ENCODE data around the gene PLCZ1. TPM values are rescaled to one million over a fixed set of nuclear protein-coding genes. Genes with fewer than 3 reads are reported as not detected.
"Not testable (repeated sequence)": the region's sequence is repeated elsewhere in the genome, so short reads cannot be mapped to it uniquely, and the experiment has no call there.

The PLCZ1 gene, protein sequence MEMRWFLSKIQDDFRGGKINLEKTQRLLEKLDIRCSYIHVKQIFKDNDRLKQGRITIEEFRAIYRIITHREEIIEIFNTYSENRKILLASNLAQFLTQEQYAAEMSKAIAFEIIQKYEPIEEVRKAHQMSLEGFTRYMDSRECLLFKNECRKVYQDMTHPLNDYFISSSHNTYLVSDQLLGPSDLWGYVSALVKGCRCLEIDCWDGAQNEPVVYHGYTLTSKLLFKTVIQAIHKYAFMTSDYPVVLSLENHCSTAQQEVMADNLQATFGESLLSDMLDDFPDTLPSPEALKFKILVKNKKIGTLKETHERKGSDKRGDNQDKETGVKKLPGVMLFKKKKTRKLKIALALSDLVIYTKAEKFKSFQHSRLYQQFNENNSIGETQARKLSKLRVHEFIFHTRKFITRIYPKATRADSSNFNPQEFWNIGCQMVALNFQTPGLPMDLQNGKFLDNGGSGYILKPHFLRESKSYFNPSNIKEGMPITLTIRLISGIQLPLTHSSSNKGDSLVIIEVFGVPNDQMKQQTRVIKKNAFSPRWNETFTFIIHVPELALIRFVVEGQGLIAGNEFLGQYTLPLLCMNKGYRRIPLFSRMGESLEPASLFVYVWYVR
- total RNA-seq (not detected in 2 replicates), polyA plus RNA-seq (not detected in 2 replicates)

GRCh38 chr12:18737819-18738218 lies at the start of gene PLCZ1, which contains the start of gene CAPZA3:
Gene PLCZ1 (minus strand): TSS chr12:18738012. CDS start chr12:18737371, 641 bp downstream.
Gene CAPZA3 (plus strand): TSS chr12:18738119. CDS start chr12:18738269, 150 bp downstream.
- Histone ChIP-seq H3K27me3 (no peaks in the 10 kb centered on the region), H4K20me1 (ENCODE audit: insufficient read depth, poor library complexity, severe bottlenecking) (no peaks in the 10 kb centered on the region), H3K4me1 (ENCODE audit: insufficient read depth) (no peaks in the 10 kb centered on the region), H3K79me2 (no peaks in the 10 kb centered on the region), H3K9me3 (ENCODE audit: low read depth) (no peaks in the 10 kb centered on the region), H3K4me2 (no peak within 1 kb of the TSS), H3K36me3 (replicated peaks; ENCODE audit: insufficient read depth, low read depth) (no peaks in the 10 kb centered on the region), H3K27ac (no peak within 1 kb of the TSS), H2AFZ (no peak within 1 kb of the TSS), H3K4me3 (no peak within 1 kb of the TSS), H3K9me2 (replicated peaks; ENCODE audit: insufficient read depth) (no peaks in the 10 kb centered on the region)
- 87% methylated on average over 2 of the region's 2 CpGs for WGBS (ENCODE audit: low lambda C conversion rate, missing lambda C conversion rate)
- TF ChIP-seq EZH2 (IDR thresholded peaks at IDR 0.05; ENCODE audit: borderline replicate concordance) (no peak), EZH2phosphoT487 (IDR thresholded peaks at IDR 0.05; ENCODE audit: low read depth, severe bottlenecking, unreplicated experiment) (no peak)
- TF ChIP-seq, protein P1, sequence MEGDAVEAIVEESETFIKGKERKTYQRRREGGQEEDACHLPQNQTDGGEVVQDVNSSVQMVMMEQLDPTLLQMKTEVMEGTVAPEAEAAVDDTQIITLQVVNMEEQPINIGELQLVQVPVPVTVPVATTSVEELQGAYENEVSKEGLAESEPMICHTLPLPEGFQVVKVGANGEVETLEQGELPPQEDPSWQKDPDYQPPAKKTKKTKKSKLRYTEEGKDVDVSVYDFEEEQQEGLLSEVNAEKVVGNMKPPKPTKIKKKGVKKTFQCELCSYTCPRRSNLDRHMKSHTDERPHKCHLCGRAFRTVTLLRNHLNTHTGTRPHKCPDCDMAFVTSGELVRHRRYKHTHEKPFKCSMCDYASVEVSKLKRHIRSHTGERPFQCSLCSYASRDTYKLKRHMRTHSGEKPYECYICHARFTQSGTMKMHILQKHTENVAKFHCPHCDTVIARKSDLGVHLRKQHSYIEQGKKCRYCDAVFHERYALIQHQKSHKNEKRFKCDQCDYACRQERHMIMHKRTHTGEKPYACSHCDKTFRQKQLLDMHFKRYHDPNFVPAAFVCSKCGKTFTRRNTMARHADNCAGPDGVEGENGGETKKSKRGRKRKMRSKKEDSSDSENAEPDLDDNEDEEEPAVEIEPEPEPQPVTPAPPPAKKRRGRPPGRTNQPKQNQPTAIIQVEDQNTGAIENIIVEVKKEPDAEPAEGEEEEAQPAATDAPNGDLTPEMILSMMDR (IDR thresholded peaks at IDR 0.05; ENCODE audit: poor library complexity): no peak
- no peak for DNase-seq (ENCODE audit: low spot score)

DNA sequence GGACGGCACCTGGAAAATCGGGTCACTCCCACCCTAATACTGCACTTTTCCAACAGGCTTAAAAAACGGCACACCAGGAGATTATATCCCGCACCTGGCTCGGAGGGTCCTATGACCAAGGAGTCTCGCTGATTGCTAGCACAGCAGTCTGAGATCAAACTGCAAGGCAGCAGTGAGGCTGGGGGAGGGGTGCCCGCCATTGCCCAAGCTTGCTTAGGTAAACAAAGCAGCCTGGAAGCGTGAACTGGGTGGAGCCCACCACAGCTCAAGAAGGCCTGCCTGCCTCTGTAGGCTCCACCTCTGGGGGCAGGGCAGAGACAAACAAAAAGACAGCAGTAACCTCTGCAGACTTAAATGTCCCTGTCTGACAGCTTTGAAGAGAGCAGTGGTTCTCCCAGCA lies 47.7 kb upstream of the PLCZ1 start:
- H3K4me1 ChIP-seq (ENCODE audit: insufficient read depth); H2AFZ ChIP-seq; H3K79me2 ChIP-seq; H4K20me1 ChIP-seq (ENCODE audit: insufficient read depth, poor library complexity, severe bottlenecking); H3K36me3 ChIP-seq (replicated peaks; ENCODE audit: insufficient read depth, low read depth); H3K9me2 ChIP-seq (replicated peaks; ENCODE audit: insufficient read depth); H3K4me3 ChIP-seq; DNase-seq (ENCODE audit: low spot score); H3K27me3 ChIP-seq; H3K4me2 ChIP-seq; H3K27ac ChIP-seq; H3K9me3 ChIP-seq (ENCODE audit: low read depth): not testable (repeated sequence)
- 95% methylated on average over 8 of the region's 8 CpGs for WGBS (ENCODE audit: low lambda C conversion rate, missing lambda C conversion rate)

GRCh38 chr12:18782827-18783226 lies 45.0 kb upstream of the PLCZ1 start:
- no peak overlapping the region for H3K4me3 ChIP-seq
- 49% methylated on average over 2 of the region's 2 CpGs for WGBS (ENCODE audit: low lambda C conversion rate, missing lambda C conversion rate)
- H3K9me3 ChIP-seq (ENCODE audit: low read depth): no peaks in the 10 kb centered on the region
- no peaks in the 10 kb centered on the region for H3K4me1 ChIP-seq (ENCODE audit: insufficient read depth)
- no peak for DNase-seq (ENCODE audit: low spot score)
- H2AFZ ChIP-seq: no peak overlapping the region
- H3K27ac ChIP-seq: no peak overlapping the region
- H3K36me3 ChIP-seq (replicated peaks; ENCODE audit: insufficient read depth, low read depth): no peaks in the 10 kb centered on the region
- no peaks in the 10 kb centered on the region for H3K79me2 ChIP-seq
- H3K27me3 ChIP-seq: no peaks in the 10 kb centered on the region
- H4K20me1 ChIP-seq (ENCODE audit: insufficient read depth, poor library complexity, severe bottlenecking): no peaks in the 10 kb centered on the region
- TF ChIP-seq, protein P1 (IDR thresholded peaks at IDR 0.05; ENCODE audit: poor library complexity): no peak
- no peak for TF ChIP-seq EZH2phosphoT487 (IDR thresholded peaks at IDR 0.05; ENCODE audit: low read depth, severe bottlenecking, unreplicated experiment)
- no peak for TF ChIP-seq EZH2 (IDR thresholded peaks at IDR 0.05; ENCODE audit: borderline replicate concordance)
- H3K9me2 ChIP-seq (replicated peaks; ENCODE audit: insufficient read depth): no peaks in the 10 kb centered on the region
- H3K4me2 ChIP-seq: no peak overlapping the region

DNA sequence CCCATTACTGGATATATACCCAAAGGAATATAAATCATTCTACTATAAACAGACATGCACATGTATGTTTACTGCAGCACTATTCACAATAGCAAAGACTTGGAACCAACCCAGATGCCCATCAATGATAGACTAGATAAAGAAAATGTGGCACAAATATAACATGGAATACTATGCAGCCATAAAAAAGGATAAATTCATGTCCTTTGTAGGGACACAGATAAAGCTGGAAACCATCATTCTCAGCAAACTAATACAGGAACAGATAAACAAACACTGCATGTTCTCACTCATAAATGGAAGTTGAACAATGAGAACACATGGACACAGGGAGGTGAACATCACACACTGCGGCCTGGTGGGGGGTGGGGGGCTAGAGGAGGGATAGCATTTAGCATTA lies 28.7 kb upstream of the PLCZ1 start:
- not testable (repeated sequence) for H3K79me2 ChIP-seq; H2AFZ ChIP-seq; H4K20me1 ChIP-seq (ENCODE audit: insufficient read depth, poor library complexity, severe bottlenecking); H3K4me1 ChIP-seq (ENCODE audit: insufficient read depth); H3K9me3 ChIP-seq (ENCODE audit: low read depth); H3K27ac ChIP-seq; H3K36me3 ChIP-seq (replicated peaks; ENCODE audit: insufficient read depth, low read depth); H3K4me2 ChIP-seq; H3K9me2 ChIP-seq (replicated peaks; ENCODE audit: insufficient read depth); DNase-seq (ENCODE audit: low spot score); H3K27me3 ChIP-seq; H3K4me3 ChIP-seq
- WGBS (ENCODE audit: low lambda C conversion rate, missing lambda C conversion rate): 75% methylated on average over 1 of the region's 1 CpG

Measured in hepatocyte (in vitro differentiated cells).